Gastrocnemius medialis (tissue), 4 donors: ENCODE measurements around the gene NIT1. TPM values are rescaled to one million over a fixed set of nuclear protein-coding genes. Genes with fewer than 3 reads are reported as not detected.

Experiments used
- total RNA-seq, 4 donors: library from RNA; depleted of rRNA; stranded (reverse); fragments of >200 nt; gene quantifications; one replicate each; pipeline versions ENCODE4 v1.1.0 to v1.2.3, GENCODE V29; 2016

The NIT1 gene
- total RNA-seq, 4 donors from 2014 or later = 16.1 to 20.4 (median 17.9) TPM

Other genes starting within 250 kb of the NIT1 start
- gene ITLN1, start 232.9 kb upstream of the NIT1 start, total RNA-seq = under 1 TPM in 1 of 4 donors, not detected in 3; 0.61 TPM
- gene ITLN2, start 163.3 kb upstream of the NIT1 start, total RNA-seq = not detected
- gene F11R, start 97.0 kb upstream of the NIT1 start, total RNA-seq = 1 to 10 TPM; 3.1 to 6.0 (median 5.3) TPM
- gene TSTD1, start 79.1 kb upstream of the NIT1 start, total RNA-seq = 10 to 100 TPM in 3 of 4 donors, 1 to 10 TPM in 1; 8.6 to 52.6 (median 16.8) TPM
- gene USF1, start 72.1 kb upstream of the NIT1 start, total RNA-seq = 10 to 100 TPM; 41.9 to 55.1 (median 49.1) TPM
- gene ARHGAP30, start 48.2 kb upstream of the NIT1 start, total RNA-seq = 1 to 10 TPM in 2 of 4 donors, under 1 TPM in 2; 0.61 to 1.6 (median 1.0) TPM
- not detected for gene NECTIN4, start 28.5 kb upstream of the NIT1 start, total RNA-seq
- 1 to 10 TPM in 2 of 4 donors, under 1 TPM in 2; 0.89 to 2.4 (median 1.3) TPM for gene KLHDC9, start 19.7 kb upstream of the NIT1 start, total RNA-seq
- gene PFDN2, start 68 bp upstream of the NIT1 start, total RNA-seq = 100 to 1,000 TPM in 1 of 4 donors, 10 to 100 TPM in 3; 62.4 to 106 (median 74.1) TPM
- gene DEDD, start 14.6 kb downstream of the NIT1 start, total RNA-seq = 10 to 100 TPM; 40.2 to 60.2 (median 46.3) TPM
- gene UFC1, start 35.9 kb downstream of the NIT1 start, total RNA-seq = 10 to 100 TPM; 57.9 to 66.7 (median 63.5) TPM
- gene USP21, start 41.4 kb downstream of the NIT1 start, total RNA-seq = 10 to 100 TPM; 16.5 to 20.8 (median 18.0) TPM
- gene PPOX, start 48.3 kb downstream of the NIT1 start, total RNA-seq = 10 to 100 TPM in 2 of 4 donors, 1 to 10 TPM in 2; 4.0 to 14.7 (median 7.3) TPM
- 10 to 100 TPM; 35.5 to 47.7 (median 43.7) TPM for gene B4GALT3, start 59.4 kb downstream of the NIT1 start, total RNA-seq
- gene ADAMTS4, start 80.9 kb downstream of the NIT1 start, total RNA-seq = 10 to 100 TPM in 1 of 4 donors, 1 to 10 TPM in 3; 1.2 to 12.4 (median 5.2) TPM
- 100 to 1,000 TPM; 206 to 260 (median 226) TPM for gene NDUFS2, start 84.3 kb downstream of the NIT1 start, total RNA-seq
- gene FCER1G, start 97.2 kb downstream of the NIT1 start, total RNA-seq = 10 to 100 TPM in 3 of 4 donors, 1 to 10 TPM in 1; 4.2 to 20.4 (median 18.5) TPM
- 10 to 100 TPM in 2 of 4 donors, not detected in 2; 22.2 to 57.8 TPM for gene APOA2, start 105.5 kb downstream of the NIT1 start, total RNA-seq
- gene TOMM40L, start 108.0 kb downstream of the NIT1 start, total RNA-seq = 10 to 100 TPM in 3 of 4 donors, 1 to 10 TPM in 1; 8.3 to 22.7 (median 16.9) TPM
- not detected for gene NR1I3, start 120.1 kb downstream of the NIT1 start, total RNA-seq
- gene PCP4L1, start 140.6 kb downstream of the NIT1 start, total RNA-seq = not detected
- 1 to 10 TPM in 3 of 4 donors, under 1 TPM in 1; 0.61 to 3.4 (median 2.1) TPM for gene MPZ, start 191.9 kb downstream of the NIT1 start, total RNA-seq
- 100 to 1,000 TPM in 1 of 4 donors, 10 to 100 TPM in 3; 47.5 to 112 (median 63.8) TPM for gene SDHC, start 196.3 kb downstream of the NIT1 start, total RNA-seq
- gene CFAP126, start 249.8 kb downstream of the NIT1 start, total RNA-seq = not detected